Smooth muscle cell (in vitro differentiated cells): ENCODE results near the gene LMNTD2. TPM values are rescaled to one million over a fixed set of nuclear protein-coding genes. Genes with fewer than 3 reads are reported as not detected.

ENCODE experiments used
- DNase-seq: peaks from one replicate; lab custom pipeline; 2025; ENCODE audit not compliant: unreplicated experiment; lab: John Stamatoyannopoulos, UW
- H2AFZ ChIP-seq: fragments of 200-600 bp; sonication (generic); 2 replicates; pipeline ENCODE4 v1.6.0; 2016; ENCODE audit warnings: antibody characterized with exemption, low read depth, mild to moderate bottlenecking
- H3F3A ChIP-seq: fragments of 200-600 bp; sonication (generic); 2 replicates; pipeline ENCODE4 v1.6.0; 2017; ENCODE audit warnings: antibody characterized with exemption, low read depth
- H3K27ac ChIP-seq: fragments of 200-600 bp; sonication (generic); 2 replicates; pipeline ENCODE4 v1.5.1; 2016; ENCODE audit warnings: low read depth, mild to moderate bottlenecking
- H3K27me3 ChIP-seq: fragments of 200-600 bp; sonication (generic); 2 replicates; pipeline ENCODE4 v1.6.1; 2016; ENCODE audit warnings: low read depth, mild to moderate bottlenecking
- H3K36me3 ChIP-seq: fragments of 200-600 bp; sonication (generic); 2 replicates; pipeline ENCODE4 v1.5.1; 2016; ENCODE audit warnings: low read depth
- H3K4me1 ChIP-seq: fragments of 200-600 bp; sonication (generic); 2 replicates; pipeline ENCODE4 v1.5.1; 2016; ENCODE audit warnings: low read depth
- H3K4me2 ChIP-seq: fragments of 200-600 bp; sonication (generic); 2 replicates; pipeline ENCODE4 v1.6.0; 2016; ENCODE audit warnings: mild to moderate bottlenecking
- H3K4me3 ChIP-seq: fragments of 200-600 bp; sonication (generic); 2 replicates; pipeline ENCODE4 v1.5.1; 2016; ENCODE audit warnings: mild to moderate bottlenecking
- H3K79me2 ChIP-seq: fragments of 200-600 bp; sonication (generic); 2 replicates; pipeline ENCODE4 v1.6.0; 2016; ENCODE audit warnings: low read depth, mild to moderate bottlenecking
- H3K9ac ChIP-seq: fragments of 200-600 bp; sonication (generic); 2 replicates; pipeline ENCODE4 v1.6.0; 2016; ENCODE audit warnings: low read depth
- H3K9me3 ChIP-seq: fragments of 200-600 bp; sonication (generic); replicated peaks from 2 replicates; pipeline ENCODE4 v1.5.1; 2016; ENCODE audit warnings: low read depth
- H4K20me1 ChIP-seq: fragments of 200-600 bp; sonication (generic); 2 replicates; pipeline ENCODE4 v1.6.0; 2016; ENCODE audit warnings: low read depth
- CTCF ChIP-seq: fragments of 200-600 bp; sonication (generic); IDR thresholded peaks from 2 replicates; pipeline ENCODE4 v1.5.1; 2017; ENCODE audit warnings: borderline replicate concordance, mild to moderate bottlenecking, antibody characterized with exemption; ENCODE audit not compliant: insufficient read depth, poor library complexity, severe bottlenecking
- WGBS: methylation state at CpG from one replicate; pipeline ENCODE4 v1.1.7; 2016; ENCODE audit warnings: low lambda C conversion rate; 5-methylcytosine and 5-hydroxymethylcytosine counted together
- polyA plus RNA-seq: library from polyadenylated mRNA; unstranded; fragments of >200 nt; fragmentation: Nextera tagmentation; extraction: Ambion mirVana; gene quantifications from 2 replicates; pipeline ENCODE4 v1.2.1, GENCODE V29; 2016
- total RNA-seq: library from RNA; depleted of rRNA; stranded (reverse); fragments of >200 nt; gene quantifications from 2 replicates; pipeline ENCODE4 v1.2.3, GENCODE V29; 2014

LMNTD2 gene
- total and polyA plus RNA-seq, 2 experiments from 2014 or later = 3.6 TPM; not detected in 1

- TF ChIP-seq CTCF = no peak
- H3K36me3 ChIP-seq = no peaks in the 10 kb centered on the region
- H3K4me2 ChIP-seq = no peak overlapping the region
- H3K27ac ChIP-seq = no peak overlapping the region
- H3F3A ChIP-seq = no peaks in the 10 kb centered on the region
- DNase-seq = no peak
- no peaks in the 10 kb centered on the region for H3K79me2 ChIP-seq
- H3K27me3 ChIP-seq = peaks cover 54% of the 10 kb centered on the region
- no peak overlapping the region for H2AFZ ChIP-seq
- no peak overlapping the region for H3K4me3 ChIP-seq
- no peak overlapping the region for H3K9ac ChIP-seq
- 90% methylated on average over 13 of the region's 20 CpGs for WGBS
- H3K4me1 ChIP-seq = peaks cover 8% of the 10 kb centered on the region
- peaks cover 20% of the 10 kb centered on the region for H4K20me1 ChIP-seq
- H3K9me3 ChIP-seq = no peaks in the 10 kb centered on the region
Observed at GRCh38 chr11:558503-558902, 2.0 kb downstream of the LMNTD2 start.

GRCh38 chr11:557328-558132 lies 3.0 kb downstream of the LMNTD2 start:
- H3K36me3 ChIP-seq = no peaks in the 10 kb centered on the region
- peaks cover 10% of the 10 kb centered on the region for H4K20me1 ChIP-seq
- no peak overlapping the region for H3K9ac ChIP-seq
- peaks cover 8% of the 10 kb centered on the region for H3K4me1 ChIP-seq
- peaks cover 58% of the 10 kb centered on the region for H3K27me3 ChIP-seq
- H3K4me3 ChIP-seq = no peak overlapping the region
- WGBS = 88% methylated on average over 21 of the region's 24 CpGs
- no peak for TF ChIP-seq CTCF
- H3K9me3 ChIP-seq = no peaks in the 10 kb centered on the region
- no peak overlapping the region for H2AFZ ChIP-seq
- H3K79me2 ChIP-seq = no peaks in the 10 kb centered on the region
- no peak overlapping the region for H3K4me2 ChIP-seq
- H3F3A ChIP-seq = no peaks in the 10 kb centered on the region
- H3K27ac ChIP-seq = no peak overlapping the region
- no peak for DNase-seq

GRCh38 chr11:556662-557256 lies 3.8 kb downstream of the LMNTD2 start:
- no peak for TF ChIP-seq CTCF
- H3F3A ChIP-seq = no peaks in the 10 kb centered on the region
- H3K27ac ChIP-seq = no peak overlapping the region
- DNase-seq = no peak
- WGBS = 85% methylated on average over 17 of the region's 22 CpGs
- peaks cover 3% of the 10 kb centered on the region for H4K20me1 ChIP-seq
- no peak overlapping the region for H2AFZ ChIP-seq
- H3K4me3 ChIP-seq = no peak overlapping the region
- peaks cover 8% of the 10 kb centered on the region for H3K4me1 ChIP-seq
- H3K36me3 ChIP-seq = no peaks in the 10 kb centered on the region
- no peak overlapping the region for H3K4me2 ChIP-seq
- peaks cover 58% of the 10 kb centered on the region for H3K27me3 ChIP-seq
- no peaks in the 10 kb centered on the region for H3K79me2 ChIP-seq
- H3K9ac ChIP-seq = no peak overlapping the region
- H3K9me3 ChIP-seq = no peaks in the 10 kb centered on the region
